GM12878 (cell line): ENCODE results near the gene ZXDC. TPM values are rescaled to one million over a fixed set of nuclear protein-coding genes. Genes with fewer than 3 reads are reported as not detected.

Source experiments
- ATAC-seq: fragments of 200-7000 bp; cut with Tn5 transposase; 3 replicates; pipeline ENCODE4 v1.9.1; 2020; ENCODE audit warnings: mild to moderate bottlenecking, moderate library complexity
- BruUV-seq: library from RNA; stranded (reverse); fragments of 400-500 nt; replicated peaks from 2 replicates; lab custom pipeline; 2021; lab: Mats Ljungman, UMichigan
- CTCF ChIA-PET: fragments of 300-600 bp; sonication (Branson Sonifier 250); formaldehyde crosslinking; extraction: SDS; loops from one replicate; lab custom pipeline; 2021; ENCODE audit warnings: inconsistent platforms; lab: Yijun Ruan, JAX
- POLR2A ChIA-PET: fragments of 350-600 bp; formaldehyde crosslinking; extraction: SDS; loops from one replicate; lab custom pipeline; 2021; ENCODE audit warnings: inconsistent platforms; lab: Charles Lee
- RAD21 ChIA-PET: fragments of 300-600 bp; sonication (Branson Sonifier 250); formaldehyde crosslinking; loops from one replicate; lab custom pipeline; 2023; ENCODE audit warnings: antibody characterized with exemption; ENCODE audit not compliant: unreplicated experiment; lab: Charles Lee
- SMC1A ChIA-PET: fragments of 300-600 bp; sonication (Branson Sonifier 250); formaldehyde crosslinking; loops from one replicate; lab custom pipeline; 2023; ENCODE audit not compliant: unreplicated experiment, uncharacterized antibody; lab: Charles Lee
- DNase-seq: peaks from one replicate; pipeline ENCODE4 v3.0.0-alpha.2; 2011; ENCODE audit warnings: low read depth, low spot score
- FAIRE-seq: peaks from 3 replicates; lab custom pipeline; 2011; peaks lifted over from hg19 to GRCh38; lab: Jason Lieb, UNC
- H2AFZ ChIP-seq: 2 replicates; pipeline ENCODE4 v1.6.0; 2011; ENCODE audit warnings: low read depth, low read length, control low read depth; ENCODE audit not compliant: control insufficient read depth
- H3K27ac ChIP-seq: 2 replicates; pipeline ENCODE4 v1.5.1; 2011; ENCODE audit warnings: control low read depth; ENCODE audit not compliant: control insufficient read depth, insufficient read depth
- H3K27me3 ChIP-seq, 2 experiments: replicated peaks in 1 of 2; 2 replicates each; pipeline versions ENCODE4 v1.6.0 to v1.6.1; 2011; ENCODE audit warnings: low read length in 1 of 2; ENCODE audit not compliant: control insufficient read depth in 2 of 2, insufficient read depth in 2 of 2
- H3K36me3 ChIP-seq, 2 experiments: 2 replicates each; pipeline ENCODE4 v1.5.1; 2011; ENCODE audit warnings: low read length in 1 of 2; ENCODE audit not compliant: control insufficient read depth in 2 of 2, insufficient read depth in 2 of 2
- H3K4me1 ChIP-seq: 2 replicates; pipeline ENCODE4 v1.6.1; 2011; ENCODE audit warnings: mild to moderate bottlenecking, low read length, moderate library complexity, mixed read lengths; ENCODE audit not compliant: control insufficient read depth, insufficient read depth
- H3K4me2 ChIP-seq: 2 replicates; pipeline ENCODE4 v1.6.0; 2011; ENCODE audit warnings: control low read depth; ENCODE audit not compliant: control insufficient read depth, insufficient read depth
- H3K4me3 ChIP-seq: fragments of 200-600 bp; sonication (generic); 2 replicates; pipeline ENCODE4 v1.5.1; 2016
- H3K79me2 ChIP-seq: 2 replicates; pipeline ENCODE4 v1.6.0; 2011; ENCODE audit warnings: low read length; ENCODE audit not compliant: control insufficient read depth, insufficient read depth
- H3K9ac ChIP-seq: 2 replicates; pipeline ENCODE4 v1.8.0; 2011; ENCODE audit warnings: low read length, control low read depth, mixed read lengths; ENCODE audit not compliant: control insufficient read depth, insufficient read depth
- H3K9me3 ChIP-seq: replicated peaks from 3 replicates; pipeline ENCODE4 v1.5.1; 2011; ENCODE audit warnings: mild to moderate bottlenecking, low read length; ENCODE audit not compliant: control insufficient read depth, insufficient read depth
- H4K20me1 ChIP-seq: 2 replicates; pipeline ENCODE4 v1.6.0; 2011; ENCODE audit not compliant: control insufficient read depth, insufficient read depth
- CBX5 ChIP-seq: sonication (generic); IDR thresholded peaks from 2 replicates; pipeline ENCODE4 v1.6.1; 2016; ENCODE audit warnings: low read depth, moderate library complexity, mild to moderate bottlenecking, inconsistent platforms
- EP300 ChIP-seq, 2 experiments: fragments of 150-350 bp in 1 of 2; IDR thresholded peaks; 2 replicates each; pipeline ENCODE4 v1.6.1; 2011 to 2012; ENCODE audit warnings: low read depth in 2 of 2, low read length in 2 of 2, borderline replicate concordance in 1 of 2, improper control_type of control experiment in 1 of 2, inconsistent platforms in 1 of 2; ENCODE audit not compliant: control insufficient read depth in 1 of 2
- IKZF1 ChIP-seq: fragments of 450-650 bp; conservative IDR thresholded peaks from 2 replicates; pipeline ENCODE4 v1.6.1; 2017; ENCODE audit warnings: antibody characterized with exemption, mild to moderate bottlenecking
- MLLT1 ChIP-seq: fragments of 450-650 bp; IDR thresholded peaks from 2 replicates; pipeline ENCODE4 v1.6.1; 2016; ENCODE audit warnings: mild to moderate bottlenecking
- SMARCA5 ChIP-seq: fragments of 450-650 bp; IDR thresholded peaks from 2 replicates; pipeline ENCODE4 v1.6.1; 2017; ENCODE audit warnings: mild to moderate bottlenecking
- SUZ12 ChIP-seq: fragments of 200-600 bp; sonication (generic); IDR thresholded peaks from one replicate; pipeline ENCODE4 v1.6.1; 2018; ENCODE audit warnings: antibody characterized with exemption, mild to moderate bottlenecking; ENCODE audit not compliant: unreplicated experiment
- TCF7 ChIP-seq: IDR thresholded peaks from 2 replicates; pipeline ENCODE4 v1.6.1; 2014; ENCODE audit warnings: antibody characterized with exemption, borderline replicate concordance
- ZNF217 ChIP-seq: fragments of 450-650 bp; IDR thresholded peaks from 2 replicates; pipeline ENCODE4 v1.6.1; 2017; ENCODE audit warnings: antibody characterized with exemption, mild to moderate bottlenecking
- WGBS: methylation state at CpG from one replicate; pipeline ENCODE4 v1.1.6; 2016; ENCODE audit warnings: low lambda C conversion rate; ENCODE audit not compliant: insufficient replicate concordance, insufficient coverage; ENCODE audit errors: missing lambda C conversion rate; 5-methylcytosine and 5-hydroxymethylcytosine counted together
- in situ Hi-C: fragments of 300-500 bp; cut with MboI; formaldehyde crosslinking; loops from 9 replicates; pipeline ENCODE4 v1.14.3; 2018; ENCODE audit warnings: mixed read lengths
- intact Hi-C: fragments of 100-400 bp; cut with micrococcal nuclease; formaldehyde crosslinking; loops from one replicate; pipeline ENCODE4 v1.14.2; 2022; ENCODE audit not compliant: unreplicated experiment
- polyA plus RNA-seq, 11 experiments: library from polyadenylated mRNA; depleted of rRNA in 4 of 11; unstranded in 6 of 11; stranded (reverse) in 5 of 11; fragments of >200 nt; fragmentation: Nextera tagmentation in 4 of 11; fragmentation: Illumina TruSeq in 1 of 11; extraction: Ambion mirVana in 4 of 11; extraction: Trizol in 1 of 11; gene quantifications; 1 replicate in 1 of 11; 2 replicates in 10 of 11; pipeline versions ENCODE4 v1.2.1 to v1.2.3, GENCODE V29; 2011 to 2016; ENCODE audit warnings: inconsistent platforms in 2 of 11, missing spikeins in 2 of 11, low read depth in 1 of 11
- total RNA-seq, 4 experiments: library from RNA; depleted of rRNA in 3 of 4; stranded (reverse); fragments of >200 nt in 3 of 4; fragmentation: Illumina TruSeq in 1 of 4; extraction: Trizol in 1 of 4; gene quantifications; 2 replicates each; pipeline versions ENCODE4 v1.2.1 to v1.2.3, GENCODE V29; 2013 to 2021
- TF ChIP-seq, protein P1 (sequence below): fragments of 450-650 bp; IDR thresholded peaks from 2 replicates; pipeline ENCODE4 v1.6.1; 2016; ENCODE audit warnings: mild to moderate bottlenecking
- TF ChIP-seq, protein P2 (sequence below): fragments of 450-650 bp; formaldehyde crosslinking; IDR thresholded peaks from 2 replicates; pipeline ENCODE4 v1.5.0; 2022; ENCODE audit warnings: mild to moderate bottlenecking, missing genetic modification characterization

The ZXDC gene
- total and polyA plus RNA-seq, 10 of the 15 experiments (the other 5 are each of a cell fraction or from before 2014, with no cell fraction given): 0.72 to 15.3 (median 8.5) TPM

DNA sequence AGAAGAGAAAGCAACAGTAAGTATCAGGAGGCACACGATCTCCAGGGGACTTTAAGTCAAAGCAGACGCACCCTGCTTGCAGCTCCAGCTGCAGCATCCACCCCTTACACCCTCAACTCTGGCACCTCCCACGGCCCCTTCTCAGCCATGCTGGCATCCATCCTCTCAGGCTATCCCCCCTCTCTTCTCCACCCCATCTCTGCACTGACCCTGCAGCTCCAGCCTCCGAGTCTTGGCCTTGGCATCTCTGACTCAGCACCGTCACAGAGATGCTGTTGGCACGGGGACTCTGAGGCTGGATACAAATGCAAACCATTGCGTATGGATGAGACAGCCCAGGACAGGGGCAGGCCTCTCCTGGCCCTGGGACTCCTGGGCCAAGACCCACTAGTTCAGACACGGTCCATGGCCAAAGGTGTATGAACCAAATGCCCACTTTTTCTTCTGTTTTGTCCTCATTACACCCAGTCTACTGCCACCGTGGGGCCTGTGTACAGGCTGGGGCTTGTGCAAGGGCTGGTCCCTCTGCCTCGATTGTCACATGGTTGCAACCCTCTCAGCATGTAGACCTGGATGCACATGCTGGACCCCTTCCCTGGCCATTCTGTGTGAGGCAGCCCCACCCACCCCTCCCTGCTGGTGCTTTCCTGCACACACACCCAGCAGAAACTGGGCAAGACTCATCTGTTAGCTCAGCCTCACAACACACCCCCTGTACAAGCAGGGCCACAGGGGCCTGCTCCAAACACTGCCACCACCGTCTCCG lies 18.7 kb upstream of the ZXDC start:
- RAD21 ChIA-PET: no interaction called here
- ATAC-seq (no peak; the same call in 2 of the 3 replicates), DNase-seq (no peak), FAIRE-seq (no peak)
- Histone ChIP-seq H3K9ac (no peak overlapping the region), H3K4me3 (no peak overlapping the region), H3K4me1 (no peaks in the 10 kb centered on the region), H3K27ac (no peak overlapping the region), H2AFZ (no peak overlapping the region), H3K79me2 (no peaks in the 10 kb centered on the region), H3K9me3 (no peaks in the 10 kb centered on the region), H4K20me1 (no peaks in the 10 kb centered on the region), H3K27me3 (no peaks in the 10 kb centered on the region), H3K4me2 (no peak overlapping the region), H3K36me3 (no peaks in the 10 kb centered on the region)
- no TSS peak for BruUV-seq
- TF ChIP-seq ZNF217: no peak
- no peak for TF ChIP-seq SUZ12
- TF ChIP-seq TCF7: no peak
- no peak for TF ChIP-seq EP300 (IDR thresholded peaks at IDR 0.05; ENCODE audit: borderline replicate concordance in 1 of 2, control insufficient read depth in 1 of 2, low read depth in 2 of 2, low read length in 2 of 2)
- TF ChIP-seq, protein P1, sequence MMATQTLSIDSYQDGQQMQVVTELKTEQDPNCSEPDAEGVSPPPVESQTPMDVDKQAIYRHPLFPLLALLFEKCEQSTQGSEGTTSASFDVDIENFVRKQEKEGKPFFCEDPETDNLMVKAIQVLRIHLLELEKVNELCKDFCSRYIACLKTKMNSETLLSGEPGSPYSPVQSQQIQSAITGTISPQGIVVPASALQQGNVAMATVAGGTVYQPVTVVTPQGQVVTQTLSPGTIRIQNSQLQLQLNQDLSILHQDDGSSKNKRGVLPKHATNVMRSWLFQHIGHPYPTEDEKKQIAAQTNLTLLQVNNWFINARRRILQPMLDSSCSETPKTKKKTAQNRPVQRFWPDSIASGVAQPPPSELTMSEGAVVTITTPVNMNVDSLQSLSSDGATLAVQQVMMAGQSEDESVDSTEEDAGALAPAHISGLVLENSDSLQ: no peak
- TF ChIP-seq SMARCA5: no peak
- TF ChIP-seq, protein P2, sequence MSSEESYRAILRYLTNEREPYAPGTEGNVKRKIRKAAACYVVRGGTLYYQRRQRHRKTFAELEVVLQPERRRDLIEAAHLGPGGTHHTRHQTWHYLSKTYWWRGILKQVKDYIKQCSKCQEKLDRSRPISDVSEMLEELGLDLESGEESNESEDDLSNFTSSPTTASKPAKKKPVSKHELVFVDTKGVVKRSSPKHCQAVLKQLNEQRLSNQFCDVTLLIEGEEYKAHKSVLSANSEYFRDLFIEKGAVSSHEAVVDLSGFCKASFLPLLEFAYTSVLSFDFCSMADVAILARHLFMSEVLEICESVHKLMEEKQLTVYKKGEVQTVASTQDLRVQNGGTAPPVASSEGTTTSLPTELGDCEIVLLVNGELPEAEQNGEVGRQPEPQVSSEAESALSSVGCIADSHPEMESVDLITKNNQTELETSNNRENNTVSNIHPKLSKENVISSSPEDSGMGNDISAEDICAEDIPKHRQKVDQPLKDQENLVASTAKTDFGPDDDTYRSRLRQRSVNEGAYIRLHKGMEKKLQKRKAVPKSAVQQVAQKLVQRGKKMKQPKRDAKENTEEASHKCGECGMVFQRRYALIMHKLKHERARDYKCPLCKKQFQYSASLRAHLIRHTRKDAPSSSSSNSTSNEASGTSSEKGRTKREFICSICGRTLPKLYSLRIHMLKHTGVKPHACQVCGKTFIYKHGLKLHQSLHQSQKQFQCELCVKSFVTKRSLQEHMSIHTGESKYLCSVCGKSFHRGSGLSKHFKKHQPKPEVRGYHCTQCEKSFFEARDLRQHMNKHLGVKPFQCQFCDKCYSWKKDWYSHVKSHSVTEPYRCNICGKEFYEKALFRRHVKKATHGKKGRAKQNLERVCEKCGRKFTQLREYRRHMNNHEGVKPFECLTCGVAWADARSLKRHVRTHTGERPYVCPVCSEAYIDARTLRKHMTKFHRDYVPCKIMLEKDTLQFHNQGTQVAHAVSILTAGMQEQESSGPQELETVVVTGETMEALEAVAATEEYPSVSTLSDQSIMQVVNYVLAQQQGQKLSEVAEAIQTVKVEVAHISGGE: no peak
- no peak for TF ChIP-seq MLLT1
- TF ChIP-seq IKZF1: no peak
- no peak for TF ChIP-seq CBX5
- WGBS: 31% methylated on average over 12 of the region's 12 CpGs
- CTCF ChIA-PET: no interaction called here
- SMC1A ChIA-PET: no interaction called here
- POLR2A ChIA-PET: no interaction called here
- in situ Hi-C loops: no loop called here
- intact Hi-C loops: no loop called here
